DND-41 (cell line): ENCODE results near the gene TMEM178B.

ENCODE experiments used
- CTCF ChIP-seq: IDR thresholded peaks from 2 replicates; pipeline ENCODE4 v1.5.1; 2012; ENCODE audit warnings: borderline replicate concordance, low read length, moderate library complexity, mild to moderate bottlenecking; ENCODE audit not compliant: poor library complexity, severe bottlenecking; ENCODE audit errors: extremely low read depth
- EZH2 ChIP-seq: IDR thresholded peaks from 3 replicates; pipeline ENCODE4 v1.6.1; 2012; ENCODE audit warnings: borderline replicate concordance, low read depth, mild to moderate bottlenecking, moderate library complexity, low read length, inconsistent platforms; ENCODE audit not compliant: severe bottlenecking

- no peak for TF ChIP-seq CTCF
- no peak for TF ChIP-seq EZH2
These were observed 115.4 kb downstream of the TMEM178B start for GRCh38 chr7:141189231-141189630.
